Prostate gland (tissue), 2 donors: ENCODE results near the gene ATP2C2.

ENCODE experiments used
- CTCF ChIP-seq, 4 experiments: fragments of 200-600 bp in 2 of 4; fragments of 450-650 bp in 2 of 4; sonication (generic) in 2 of 4; IDR thresholded peaks; 1 replicate in 3 of 4; 2 replicates in 1 of 4; pipeline ENCODE4 v1.5.1; 2016 to 2019; ENCODE audit warnings: antibody characterized with exemption in 4 of 4, mild to moderate bottlenecking in 2 of 4, moderate library complexity in 2 of 4
- POLR2AphosphoS5 ChIP-seq: sonication (generic); formaldehyde crosslinking; IDR thresholded peaks from one replicate; pipeline ENCODE4 v1.6.1; 2017; ENCODE audit warnings: antibody characterized with exemption

GRCh38 chr16:84513666-84514065 lies 145.3 kb downstream of the ATP2C2 start:
- no peak for TF ChIP-seq CTCF (IDR thresholded peaks at IDR 0.05)
- no peak for TF ChIP-seq POLR2AphosphoS5
